Hematopoietic multipotent progenitor cell treated with erythropoietin and hydrocortisone succinate and interleukin-3 and kit ligand, for 17 days (in vitro differentiated cells): Measurements from ENCODE around the gene CBLC.

Source experiments
- DNase-seq: peaks from one replicate; pipeline ENCODE4 v3.0.0-alpha.2; 2015; ENCODE audit warnings: low spot score

The CBLC gene

DNA sequence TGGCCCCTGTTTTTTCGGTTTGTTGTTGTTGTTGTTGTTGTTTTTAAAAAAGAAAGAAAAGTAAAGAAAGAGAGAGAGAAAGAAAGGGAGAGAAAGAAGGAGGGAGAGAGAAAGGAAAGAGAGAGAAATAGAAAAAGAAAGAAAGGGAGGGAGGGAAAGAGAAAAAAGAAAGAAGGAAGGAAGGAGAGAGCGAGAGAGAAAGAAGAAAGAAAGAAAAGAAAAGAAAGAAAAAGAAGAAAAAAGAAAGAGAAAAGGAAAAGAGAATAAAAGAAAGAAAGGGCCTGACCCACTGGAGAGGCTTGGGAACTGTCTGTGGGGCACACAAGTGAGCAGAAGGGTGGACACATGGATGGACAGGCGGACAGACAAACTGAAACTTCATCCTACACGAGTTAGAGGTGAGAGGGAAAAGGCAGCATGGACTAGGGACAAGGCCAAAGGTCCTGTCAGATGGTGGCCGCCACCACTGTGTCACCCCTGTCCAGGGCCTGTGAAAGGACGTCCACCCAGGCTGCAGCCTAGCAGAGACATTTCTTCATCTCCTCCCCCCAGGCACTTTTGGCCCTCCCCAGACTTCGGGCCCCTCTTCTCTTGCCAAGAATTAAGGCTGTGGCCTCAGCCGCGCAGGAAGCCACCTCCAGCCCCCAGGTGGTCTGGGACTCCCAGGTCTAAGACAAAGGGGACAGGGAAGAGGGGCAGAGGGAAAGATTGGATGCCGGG lies 22.1 kb downstream of the CBLC start:
- DNase-seq, result no peak

DNA sequence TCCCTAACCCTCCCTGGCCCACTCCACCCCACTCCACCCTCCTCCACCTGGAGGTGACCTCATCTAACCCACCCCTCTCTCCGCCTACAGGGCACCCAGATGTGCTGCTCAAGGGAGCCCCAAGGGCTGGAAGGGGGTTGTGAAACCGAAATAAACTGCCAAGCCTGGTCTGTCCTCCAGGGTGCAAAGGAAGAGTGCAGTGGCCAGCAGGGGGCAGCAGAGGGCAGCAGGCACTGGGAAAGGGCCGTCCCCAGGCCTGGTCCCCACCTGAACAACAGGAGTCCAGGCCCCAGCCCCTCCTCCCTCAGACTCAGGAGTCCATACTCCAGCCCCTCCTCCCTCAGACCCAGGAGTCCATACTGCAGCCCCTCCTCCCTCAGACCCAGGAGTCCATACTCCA lies 22.8 kb downstream of the CBLC start:
- peak; percentile 71 for DNase-seq

- DNase-seq, result no peak
Observed at GRCh38 chr19:44803442-44804428, 26.0 kb downstream of the CBLC start.

GRCh38 chr19:44806291-44806690 lies 28.6 kb downstream of the CBLC start:
- no peak for DNase-seq

DNA sequence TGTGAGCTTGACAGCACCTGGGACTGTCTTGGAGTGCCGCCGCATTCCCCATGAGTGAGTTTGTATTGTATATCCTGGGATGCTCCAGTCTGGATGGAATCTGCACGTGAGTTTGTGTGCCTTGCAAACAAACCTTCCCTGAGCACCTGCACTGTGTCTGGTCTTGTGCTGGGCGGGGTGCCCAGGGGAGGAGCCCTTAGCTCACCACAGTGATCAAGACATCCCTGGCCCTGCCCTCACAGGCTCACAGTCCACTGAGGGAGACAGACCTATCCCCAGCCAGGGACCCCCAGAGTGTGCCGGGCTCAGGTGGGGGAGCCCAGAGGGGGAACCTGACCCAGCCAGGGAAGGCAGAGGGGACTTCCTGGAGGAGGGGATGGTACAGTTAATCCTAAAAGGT lies 29.5 kb downstream of the CBLC start:
- DNase-seq, result no peak

- DNase-seq, result no peak
Observed at GRCh38 chr19:44807652-44808462, 30.2 kb downstream of the CBLC start.

- no peak for DNase-seq
Observed at GRCh38 chr19:44808463-44809371, 31.0 kb downstream of the CBLC start, which contains the start of gene BCAM. Gene BCAM (plus strand): TSS chr19:44809103. CDS start chr19:44809125, 22 bp downstream.

GRCh38 chr19:44809577-44810233 lies 32.0 kb downstream of the CBLC start:
- no peak for DNase-seq

DNA sequence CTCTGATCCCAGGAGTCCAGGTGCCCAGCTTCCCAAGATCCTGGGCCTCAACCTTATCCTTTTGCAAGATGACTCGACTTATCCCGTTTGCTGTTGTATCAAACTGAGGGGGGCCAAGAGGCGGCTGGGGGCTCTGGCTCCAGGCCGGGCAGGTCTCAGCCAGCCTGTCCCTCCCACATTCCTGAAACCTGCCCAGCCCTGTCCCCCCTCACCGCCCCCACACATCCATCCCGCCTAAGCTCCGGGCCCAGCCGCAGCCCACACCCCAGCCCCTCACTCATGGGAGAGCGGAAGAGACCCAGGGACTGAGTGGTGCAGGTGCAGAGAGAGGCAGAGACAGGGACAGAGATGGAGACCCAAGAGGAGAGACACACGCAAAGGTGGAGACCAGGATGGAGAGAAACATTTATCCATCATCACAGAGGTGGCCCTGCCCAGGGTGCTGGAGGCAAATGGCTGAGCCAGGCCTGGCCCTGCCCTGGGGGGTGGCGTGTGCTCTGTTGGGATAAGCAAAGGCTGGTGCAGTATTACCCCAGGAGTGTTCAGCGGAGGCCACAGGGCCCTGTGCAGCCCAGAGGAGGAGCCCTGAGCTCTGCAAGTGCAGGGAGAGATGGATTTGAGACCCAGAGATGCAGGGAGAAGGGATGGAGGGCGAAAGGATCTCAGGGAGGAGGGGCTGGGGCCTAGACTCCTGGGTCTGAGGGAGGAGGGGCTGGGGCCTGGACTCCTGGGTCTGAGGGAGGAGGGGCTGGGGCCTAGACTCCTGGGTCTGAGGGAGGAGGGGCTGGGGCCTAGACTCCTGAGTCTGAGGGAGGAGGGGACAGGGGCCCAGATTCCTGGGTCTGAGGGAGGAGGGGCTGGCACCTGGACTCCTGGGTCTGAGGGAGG lies 32.8 kb downstream of the CBLC start:
- DNase-seq, result no peak

DNA sequence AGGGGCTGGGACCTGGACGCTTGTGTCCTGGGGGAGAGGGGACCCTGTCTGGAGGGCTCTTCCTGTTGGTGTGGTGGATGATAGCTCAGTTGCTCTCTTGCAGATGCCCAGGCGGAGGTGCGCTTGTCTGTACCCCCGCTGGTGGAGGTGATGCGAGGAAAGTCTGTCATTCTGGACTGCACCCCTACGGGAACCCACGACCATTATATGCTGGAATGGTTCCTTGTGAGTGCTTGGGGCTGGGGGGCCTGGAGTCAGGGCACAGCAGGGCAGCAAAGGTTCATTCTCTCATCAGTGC lies 33.4 kb downstream of the CBLC start:
- no peak for DNase-seq

GRCh38 chr19:44812142-44812718 lies 34.5 kb downstream of the CBLC start:
- no peak for DNase-seq

- DNase-seq, result no peak
Observed at GRCh38 chr19:44813070-44813840, 35.6 kb downstream of the CBLC start.

DNA sequence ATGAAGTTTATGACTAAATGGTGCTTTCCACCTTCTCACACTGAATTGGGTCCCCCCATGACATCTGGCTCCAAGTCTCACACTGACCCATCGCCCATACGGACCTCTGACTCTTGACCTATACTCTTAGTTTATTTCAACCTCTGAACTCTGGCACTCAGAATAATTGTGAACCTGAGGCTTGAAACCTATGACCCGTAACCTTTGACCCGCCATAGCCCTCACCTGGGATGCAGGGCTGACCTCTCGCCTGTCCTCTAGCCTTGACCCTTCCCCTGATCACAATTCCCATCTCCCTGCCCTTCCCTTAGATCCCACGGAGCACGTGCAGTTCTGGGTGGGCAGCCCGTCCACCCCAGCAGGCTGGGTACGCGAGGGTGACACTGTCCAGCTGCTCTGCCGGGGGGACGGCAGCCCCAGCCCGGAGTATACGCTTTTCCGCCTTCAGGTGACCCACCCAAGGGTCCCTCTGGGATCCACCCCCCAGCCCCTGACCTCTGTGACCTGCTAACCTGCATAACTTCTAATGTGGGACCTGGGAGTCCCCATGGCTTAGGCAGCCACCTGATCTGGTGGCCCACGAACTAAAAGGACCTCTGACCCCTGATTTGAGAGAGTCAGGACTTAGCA lies 36.3 kb downstream of the CBLC start:
- no peak for DNase-seq

- no peak for DNase-seq
Observed at GRCh38 chr19:44814517-44814916, 36.8 kb downstream of the CBLC start.

DNA sequence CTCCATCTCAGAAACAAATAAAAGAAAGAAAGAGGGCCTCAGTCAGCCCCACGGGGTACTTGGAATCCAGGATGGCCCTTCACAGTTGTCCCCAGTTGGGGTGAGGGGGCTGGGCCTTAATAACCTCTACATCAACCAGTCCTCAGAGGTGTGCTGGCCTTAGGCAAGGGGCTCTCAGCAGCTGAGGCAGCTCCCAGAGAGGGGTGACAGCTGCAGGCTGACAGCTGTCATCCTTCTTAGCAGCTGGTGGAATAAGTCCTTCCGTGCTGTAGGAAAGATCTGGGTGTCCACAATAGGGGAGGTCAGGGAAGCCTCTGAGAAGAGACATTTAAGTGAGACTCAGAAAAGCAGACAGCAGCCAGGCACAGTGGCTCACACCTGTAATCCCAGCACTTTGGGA lies 38.6 kb downstream of the CBLC start:
- no peak for DNase-seq

GRCh38 chr19:44817725-44818465 lies 40.2 kb downstream of the CBLC start:
- DNase-seq, result no peak

GRCh38 chr19:44818466-44819031 lies 40.9 kb downstream of the CBLC start:
- DNase-seq, result no peak
